ENCODE measurements around the gene PSEN2.
"Not testable (repeated sequence)": the region's sequence is repeated elsewhere in the genome, so short reads cannot be mapped to it uniquely, and the experiment has no call there.

Gene PSEN2

GRCh38 chr1:226870401-226871279 lies at the start of gene PSEN2:
PSEN2 (plus strand) TSS chr1:226870616; CDS start chr1:226881908, 11,292 bp downstream.
- DNase-seq (ENCODE audit: low spot score) = peak; percentile 87

- peak; percentile 88 for DNase-seq (ENCODE audit: low spot score)
Observed at GRCh38 chr1:226820941-226821718, 49.3 kb upstream of the PSEN2 start.

GRCh38 chr1:226821719-226822085 lies 48.7 kb upstream of the PSEN2 start:
- no peak for DNase-seq (ENCODE audit: low spot score)

- no peak for DNase-seq (ENCODE audit: low spot score)
Observed at GRCh38 chr1:226823643-226824042, 46.8 kb upstream of the PSEN2 start.

GRCh38 chr1:226825037-226825745 lies 45.2 kb upstream of the PSEN2 start:
- DNase-seq (ENCODE audit: low spot score) = no peak

- DNase-seq (ENCODE audit: low spot score) = no peak
Observed at GRCh38 chr1:226825746-226826100, 44.7 kb upstream of the PSEN2 start.

GRCh38 chr1:226826479-226827261 lies 43.7 kb upstream of the PSEN2 start:
- no peak for DNase-seq (ENCODE audit: low spot score)

GRCh38 chr1:226827458-226827857 lies 43.0 kb upstream of the PSEN2 start:
- DNase-seq (ENCODE audit: low spot score) = no peak

- peak; percentile 92 for DNase-seq (ENCODE audit: low spot score)
Observed at GRCh38 chr1:226827968-226828513, 42.4 kb upstream of the PSEN2 start.

GRCh38 chr1:226829105-226829504 lies 41.3 kb upstream of the PSEN2 start:
- DNase-seq (ENCODE audit: low spot score) = no peak

GRCh38 chr1:226831953-226832352 lies 38.5 kb upstream of the PSEN2 start:
- DNase-seq (ENCODE audit: low spot score) = no peak

GRCh38 chr1:226832613-226833012 lies 37.8 kb upstream of the PSEN2 start:
- DNase-seq (ENCODE audit: low spot score) = no peak

- DNase-seq (ENCODE audit: low spot score) = not testable (repeated sequence)
Observed at GRCh38 chr1:226834179-226834578, 36.2 kb upstream of the PSEN2 start.

- DNase-seq (ENCODE audit: low spot score) = not testable (repeated sequence)
Observed at GRCh38 chr1:226835396-226835795, 35.0 kb upstream of the PSEN2 start.

- not testable (repeated sequence) for DNase-seq (ENCODE audit: low spot score)
Observed at GRCh38 chr1:226837966-226838365, 32.5 kb upstream of the PSEN2 start.

GRCh38 chr1:226838456-226838855 lies 32.0 kb upstream of the PSEN2 start:
- no peak for DNase-seq (ENCODE audit: low spot score)

GRCh38 chr1:226845624-226846023 lies 24.8 kb upstream of the PSEN2 start:
- no peak for DNase-seq (ENCODE audit: low spot score)

GRCh38 chr1:226846786-226847185 lies 23.6 kb upstream of the PSEN2 start:
- no peak for DNase-seq (ENCODE audit: low spot score)

GRCh38 chr1:226854548-226854947 lies 15.9 kb upstream of the PSEN2 start:
- DNase-seq (ENCODE audit: low spot score) = not testable (repeated sequence)

GRCh38 chr1:226862890-226863289 lies 7.5 kb upstream of the PSEN2 start:
- DNase-seq (ENCODE audit: low spot score) = no peak

GRCh38 chr1:226863446-226863845 lies 7.0 kb upstream of the PSEN2 start:
- peak; percentile 67 for DNase-seq (ENCODE audit: low spot score)

All from AG08396 (cell line).